Tibial nerve (tissue), 4 donors: ENCODE results near the gene S100A14. TPM values are rescaled to one million over a fixed set of nuclear protein-coding genes. Genes with fewer than 3 reads are reported as not detected.

Source experiments
- DNase-seq, 2 donors: peaks; one replicate each; pipeline ENCODE4 v3.0.0-alpha.2; 2019; ENCODE audit warnings: low spot score in 2 of 2
- H3K27ac ChIP-seq, 4 donors: fragments of 200-600 bp; sonication (generic) in 3 of 4; one replicate each; pipeline ENCODE4 v1.5.1; 2017 to 2019; ENCODE audit warnings: mild to moderate bottlenecking in 1 of 4
- H3K27me3 ChIP-seq, 2 donors: fragments of 200-600 bp; sonication (generic) in 1 of 2; one replicate each; pipeline versions ENCODE4 v1.5.1 to v1.6.0; 2017 to 2019
- H3K36me3 ChIP-seq, 3 donors: fragments of 200-600 bp; sonication (generic); one replicate each; pipeline ENCODE4 v1.5.1; 2018 to 2019
- H3K4me1 ChIP-seq, 4 donors: fragments of 200-600 bp; sonication (generic) in 3 of 4; one replicate each; pipeline ENCODE4 v1.5.1; 2017 to 2019
- H3K4me3 ChIP-seq, 4 donors: fragments of 200-600 bp; sonication (generic) in 3 of 4; one replicate each; pipeline ENCODE4 v1.5.1; 2017 to 2019; ENCODE audit warnings: mild to moderate bottlenecking in 1 of 4, moderate library complexity in 1 of 4
- H3K9me3 ChIP-seq, 4 donors: fragments of 200-600 bp; sonication (generic) in 3 of 4; one replicate each; pipeline ENCODE4 v1.5.1; 2017 to 2019
- EP300 ChIP-seq, 2 donors: sonication (generic); formaldehyde crosslinking; IDR thresholded peaks; one replicate each; pipeline ENCODE4 v1.6.1; 2017; ENCODE audit warnings: antibody characterized with exemption in 2 of 2, mild to moderate bottlenecking in 1 of 2
- POLR2A ChIP-seq, 2 donors: fragments of 450-650 bp; IDR thresholded peaks; one replicate each; pipeline ENCODE4 v1.6.1; 2017; ENCODE audit warnings: antibody characterized with exemption in 2 of 2, mild to moderate bottlenecking in 2 of 2, moderate library complexity in 2 of 2
- WGBS, 2 donors: methylation state at CpG; one replicate each; pipeline ENCODE4 v1.1.5; 2018; 5-methylcytosine and 5-hydroxymethylcytosine counted together
- total RNA-seq, 4 donors: library from RNA; depleted of rRNA; stranded (reverse); fragments of >200 nt; gene quantifications; one replicate each; pipeline ENCODE4 v1.1.0, GENCODE V29; 2016
- TF ChIP-seq, protein P1 (sequence below), 5 experiments: fragments of 200-600 bp in 3 of 5; fragments of 450-650 bp in 2 of 5; sonication (generic) in 3 of 5; IDR thresholded peaks; one replicate each; pipeline ENCODE4 v1.5.1; 2016 to 2019; ENCODE audit warnings: antibody characterized with exemption in 5 of 5, mild to moderate bottlenecking in 3 of 5, moderate library complexity in 2 of 5

Gene S100A14
- total RNA-seq, 4 donors from 2014 or later = 15.3 TPM; not detected in 3

DNA sequence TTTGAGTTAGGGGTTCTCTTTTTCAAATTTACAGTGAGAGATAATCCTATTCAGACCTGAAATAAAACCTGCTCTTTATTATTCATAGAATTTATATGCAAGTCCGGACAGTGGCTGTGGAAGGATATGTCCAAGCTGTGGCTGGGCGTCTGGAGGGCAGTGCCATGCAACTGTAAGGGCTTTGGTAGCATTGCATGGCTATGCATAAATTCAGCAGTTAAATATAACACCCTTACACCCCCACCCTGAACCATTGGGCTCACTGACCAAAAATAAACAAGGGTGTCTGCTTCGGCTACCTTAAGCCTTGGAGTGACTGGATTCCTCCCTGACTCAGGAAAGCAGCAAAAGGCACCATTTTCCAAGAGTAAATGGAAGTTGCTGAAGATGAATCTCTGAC lies 23.2 kb upstream of the S100A14 start:
- WGBS, 2 donors = 77 to 87% methylated on average over 3 of the region's 3 CpGs
- peaks cover 0 to 69% (median 19%) of the 10 kb centered on the region in 4 donors for H3K4me1 ChIP-seq
- peaks cover 0 to 91% (median 32%) of the 10 kb centered on the region in 3 donors for H3K36me3 ChIP-seq
- no peak for DNase-seq
- no peak for TF ChIP-seq POLR2A (IDR thresholded peaks at IDR 0.05)
- TF ChIP-seq, protein P1, sequence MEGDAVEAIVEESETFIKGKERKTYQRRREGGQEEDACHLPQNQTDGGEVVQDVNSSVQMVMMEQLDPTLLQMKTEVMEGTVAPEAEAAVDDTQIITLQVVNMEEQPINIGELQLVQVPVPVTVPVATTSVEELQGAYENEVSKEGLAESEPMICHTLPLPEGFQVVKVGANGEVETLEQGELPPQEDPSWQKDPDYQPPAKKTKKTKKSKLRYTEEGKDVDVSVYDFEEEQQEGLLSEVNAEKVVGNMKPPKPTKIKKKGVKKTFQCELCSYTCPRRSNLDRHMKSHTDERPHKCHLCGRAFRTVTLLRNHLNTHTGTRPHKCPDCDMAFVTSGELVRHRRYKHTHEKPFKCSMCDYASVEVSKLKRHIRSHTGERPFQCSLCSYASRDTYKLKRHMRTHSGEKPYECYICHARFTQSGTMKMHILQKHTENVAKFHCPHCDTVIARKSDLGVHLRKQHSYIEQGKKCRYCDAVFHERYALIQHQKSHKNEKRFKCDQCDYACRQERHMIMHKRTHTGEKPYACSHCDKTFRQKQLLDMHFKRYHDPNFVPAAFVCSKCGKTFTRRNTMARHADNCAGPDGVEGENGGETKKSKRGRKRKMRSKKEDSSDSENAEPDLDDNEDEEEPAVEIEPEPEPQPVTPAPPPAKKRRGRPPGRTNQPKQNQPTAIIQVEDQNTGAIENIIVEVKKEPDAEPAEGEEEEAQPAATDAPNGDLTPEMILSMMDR (IDR thresholded peaks at IDR 0.05) = no peak
- no peak for TF ChIP-seq EP300 (IDR thresholded peaks at IDR 0.05)
- H3K27me3 ChIP-seq = no peaks in the 10 kb centered on the region
- no peak overlapping the region for H3K4me3 ChIP-seq
- H3K27ac ChIP-seq = no peak overlapping the region
- H3K9me3 ChIP-seq = no peaks in the 10 kb centered on the region

DNA sequence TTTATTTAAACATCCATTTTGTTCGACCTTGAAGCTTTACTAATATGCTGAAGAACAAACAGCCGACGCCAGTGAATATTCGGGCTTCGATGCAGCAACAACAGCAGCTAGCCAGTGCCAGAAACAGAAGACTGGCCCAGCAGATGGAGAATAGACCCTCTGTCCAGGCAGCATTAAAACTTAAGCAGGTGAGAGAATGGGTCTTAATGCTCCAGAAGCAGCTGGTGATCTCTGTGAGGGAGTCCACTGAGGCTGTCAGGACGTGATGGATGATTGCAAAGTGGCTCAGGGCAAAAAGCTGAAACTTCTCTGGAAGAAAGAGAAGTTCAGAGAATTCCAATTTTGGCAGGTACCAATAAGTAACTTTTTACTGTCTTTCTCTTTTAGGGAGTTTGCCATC lies 22.1 kb upstream of the S100A14 start:
- no peak for DNase-seq
- Histone ChIP-seq H3K27me3 (no peaks in the 10 kb centered on the region), H3K36me3 (peaks cover 0 to 81% (median 32%) of the 10 kb centered on the region in 3 donors), H3K9me3 (no peaks in the 10 kb centered on the region), H3K4me1 (peaks cover 0 to 64% (median 20%) of the 10 kb centered on the region in 4 donors), H3K4me3 (no peak overlapping the region), H3K27ac (no peak overlapping the region)
- TF ChIP-seq POLR2A (IDR thresholded peaks at IDR 0.05) (no peak), EP300 (IDR thresholded peaks at IDR 0.05) (no peak)
- TF ChIP-seq, protein P1 (IDR thresholded peaks at IDR 0.05) = no peak
- WGBS, 2 donors = 82 to 88% methylated on average over 6 of the region's 6 CpGs

DNA sequence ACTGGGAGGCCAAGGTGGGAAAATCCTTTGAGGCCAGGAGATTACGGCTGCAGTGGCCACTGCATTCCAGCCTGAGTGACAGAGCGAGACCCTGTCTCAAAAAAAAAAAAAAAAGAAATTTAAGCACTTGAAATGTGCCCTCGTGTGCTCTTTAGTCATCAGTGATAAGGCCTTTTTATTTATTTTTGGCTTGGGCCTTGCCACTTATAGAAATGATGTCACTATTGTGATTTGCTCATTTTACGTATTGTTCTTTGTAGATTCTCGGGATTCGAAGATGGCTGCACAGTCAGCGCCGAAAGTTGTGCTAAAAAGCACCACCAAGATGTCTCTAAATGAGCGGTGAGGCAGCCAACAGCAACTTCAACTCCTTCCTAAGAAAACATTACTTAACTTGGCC lies 20.2 kb upstream of the S100A14 start:
- Histone ChIP-seq H3K27me3 (no peaks in the 10 kb centered on the region), H3K27ac (peak overlapping the region in 1 of 4 donors; percentile 18), H3K4me3 (no peak overlapping the region), H3K36me3 (peaks cover 0 to 61% (median 20%) of the 10 kb centered on the region in 3 donors), H3K9me3 (no peaks in the 10 kb centered on the region), H3K4me1 (peaks cover 0 to 57% (median 23%) of the 10 kb centered on the region in 4 donors)
- DNase-seq = no peak
- 76 to 89% methylated on average over 9 of the region's 9 CpGs for WGBS, 2 donors
- TF ChIP-seq POLR2A (IDR thresholded peaks at IDR 0.05) = no peak
- TF ChIP-seq, protein P1 (IDR thresholded peaks at IDR 0.05) = no peak
- TF ChIP-seq EP300 (IDR thresholded peaks at IDR 0.05) = no peak

DNA sequence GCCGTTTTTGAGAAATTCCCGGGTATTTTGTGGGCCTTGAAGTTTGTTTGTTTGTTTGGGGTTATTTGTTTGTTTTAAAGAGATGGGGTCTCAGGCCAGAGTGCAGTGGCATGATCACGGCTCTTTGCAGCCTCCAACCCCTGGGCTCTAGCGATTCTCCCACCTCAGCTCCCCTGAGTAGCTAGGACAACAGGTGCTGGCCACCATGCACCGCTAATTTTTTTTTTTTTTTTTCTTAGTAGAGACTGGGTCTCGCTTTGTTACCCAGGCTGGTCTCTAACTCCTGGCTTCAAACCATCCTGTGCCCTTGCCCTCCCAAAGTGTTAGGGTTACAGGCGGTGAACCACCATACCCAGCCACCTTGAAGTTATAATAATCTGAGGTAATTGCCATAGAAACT lies 19.7 kb upstream of the S100A14 start:
- TF ChIP-seq, protein P1 (IDR thresholded peaks at IDR 0.05) = no peak
- TF ChIP-seq EP300 (IDR thresholded peaks at IDR 0.05) = no peak
- no peak for TF ChIP-seq POLR2A (IDR thresholded peaks at IDR 0.05)
- peaks cover 0 to 57% (median 18%) of the 10 kb centered on the region in 3 donors for H3K36me3 ChIP-seq
- peaks cover 0 to 54% (median 23%) of the 10 kb centered on the region in 4 donors for H3K4me1 ChIP-seq
- peak overlapping the region in 2 of 4 donors; percentile 99 for H3K27ac ChIP-seq
- no peaks in the 10 kb centered on the region for H3K9me3 ChIP-seq
- no peak for DNase-seq
- no peaks in the 10 kb centered on the region for H3K27me3 ChIP-seq
- H3K4me3 ChIP-seq = peak overlapping the region in 1 of 4 donors; percentile 97
- 89 to 90% methylated on average over 7 of the region's 7 CpGs for WGBS, 2 donors

DNA sequence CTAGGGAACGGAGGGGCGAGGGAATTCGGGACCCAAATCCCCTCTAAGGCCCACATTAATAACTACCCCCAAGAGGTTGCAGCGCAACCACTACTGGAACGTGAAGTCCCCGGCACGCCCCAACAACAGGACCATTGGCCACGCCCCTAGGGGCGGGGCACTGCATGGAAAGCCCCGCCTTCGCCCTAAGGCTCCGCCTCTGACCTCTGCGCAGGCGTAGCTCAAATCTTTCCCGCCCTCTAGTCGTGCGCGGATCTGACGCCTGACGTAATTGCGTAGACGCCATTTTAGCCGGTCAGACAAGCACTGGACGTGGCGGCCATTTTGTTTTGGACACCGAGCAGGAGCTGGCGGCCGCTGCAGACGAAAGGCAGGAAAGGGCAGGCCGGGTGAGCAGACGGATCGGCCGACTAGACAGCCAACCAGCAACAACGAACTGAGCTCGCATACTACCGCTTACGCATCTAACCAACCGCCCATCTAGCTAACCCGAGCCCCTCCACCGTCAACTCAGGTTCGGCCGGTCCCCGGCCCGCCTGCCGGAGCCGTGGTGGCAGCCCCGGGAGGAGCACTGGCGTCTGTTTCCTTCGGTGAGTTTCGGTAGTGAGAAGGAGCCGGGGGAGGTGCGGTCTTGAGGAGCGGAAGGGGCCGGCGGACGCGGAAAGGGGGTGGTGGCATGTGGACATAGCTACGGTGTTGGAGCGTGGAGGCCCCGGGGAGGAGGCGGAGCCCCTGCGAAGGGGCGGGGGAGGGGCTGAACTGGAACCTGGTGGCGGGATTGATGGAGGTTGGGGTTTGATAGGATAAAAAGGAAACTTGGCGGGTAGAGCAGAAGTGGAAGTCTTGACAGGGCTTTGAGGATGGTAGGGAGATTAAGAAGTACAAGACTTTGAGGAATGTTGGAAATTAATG lies 17.9 kb upstream of the S100A14 start, which contains the start of gene CHTOP:
CHTOP (plus strand) TSS at position 313 of the 912 bp plus-strand sequence. CDS start 2,523 bp downstream, outside the sequence.
- no peaks in the 10 kb centered on the region for H3K9me3 ChIP-seq
- no peaks in the 10 kb centered on the region for H3K27me3 ChIP-seq
- peaks cover 0 to 59% (median 27%) of the 10 kb centered on the region in 4 donors for H3K4me1 ChIP-seq
- DNase-seq = peak; percentile 98 to 99
- TF ChIP-seq EP300 (IDR thresholded peaks at IDR 0.05) = peak; percentile 95 to 97
- peak; percentile 76 to 94 for TF ChIP-seq POLR2A (IDR thresholded peaks at IDR 0.05)
- TF ChIP-seq, protein P1 (IDR thresholded peaks at IDR 0.05) = peak in 1 of 5 experiments; percentile 54
- H3K27ac ChIP-seq = peak within 1 kb of the TSS; percentile 98 to 100 (median 99)
- whole genome bisulfite sequencing, 2 donors = 1% methylated on average over 40 to 45 of the region's 65 CpGs
- peaks cover 0 to 38% (median 12%) of the 10 kb centered on the region in 3 donors for H3K36me3 ChIP-seq
- peak within 1 kb of the TSS; percentile 81 to 97 (median 88) for H3K4me3 ChIP-seq
